LHCN-M2 (cell line): ENCODE measurements around the gene ULK4. TPM values are rescaled to one million over a fixed set of nuclear protein-coding genes. Genes with fewer than 3 reads are reported as not detected.

Source experiments
- DNase-seq: peaks from one replicate; pipeline ENCODE4 v3.0.0-alpha.2; 2012; ENCODE audit warnings: low read depth
- total RNA-seq: library from RNA; depleted of rRNA; stranded (reverse); fragments of >200 nt; gene quantifications from 2 replicates; pipeline ENCODE4 v1.2.3, GENCODE V29; 2014; rRNA removed

ULK4 gene
- total RNA-seq, 1 experiment from 2014 or later, result 7.0 TPM

DNA sequence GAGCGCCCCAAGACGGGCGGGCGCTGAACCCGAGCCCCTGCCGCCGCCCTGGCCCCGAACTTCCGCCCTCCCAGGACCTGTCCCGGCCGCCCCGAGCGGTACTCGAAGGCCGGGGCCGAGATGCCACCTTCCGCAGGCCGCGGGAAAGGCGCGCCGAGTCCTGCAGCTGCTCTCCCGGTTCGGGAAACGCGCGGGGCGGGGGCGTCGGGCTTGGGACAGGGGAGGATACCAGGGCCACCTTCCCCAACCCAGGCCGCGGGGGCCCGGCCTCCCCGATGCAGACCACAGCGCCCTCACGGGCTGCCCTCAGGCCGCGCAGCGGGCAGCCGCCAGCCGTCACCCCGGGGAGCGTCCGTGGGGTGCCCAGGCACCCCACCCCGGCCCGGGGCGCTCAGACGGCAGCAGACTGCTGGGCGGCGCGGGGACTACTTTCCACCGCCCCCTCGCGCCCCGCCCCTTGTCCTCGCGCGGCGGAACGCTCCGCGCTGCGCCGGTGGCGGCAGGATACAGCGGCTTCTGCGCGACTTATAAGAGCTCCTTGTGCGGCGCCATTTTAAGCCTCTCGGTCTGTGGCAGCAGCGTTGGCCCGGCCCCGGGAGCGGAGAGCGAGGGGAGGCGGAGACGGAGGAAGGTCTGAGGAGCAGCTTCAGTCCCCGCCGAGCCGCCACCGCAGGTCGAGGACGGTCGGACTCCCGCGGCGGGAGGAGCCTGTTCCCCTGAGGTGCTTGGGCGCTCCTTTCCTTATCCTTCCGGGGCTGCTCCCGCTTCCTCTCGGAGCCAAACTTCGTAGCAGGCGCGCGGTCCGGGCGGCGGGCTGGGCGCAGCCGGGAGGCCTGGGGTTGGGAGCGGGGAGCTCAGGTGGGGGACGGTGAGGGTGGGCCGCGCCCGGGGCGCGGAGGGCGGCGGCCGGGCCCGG is 762.7 kb downstream of the ULK4 start, which contains the start of gene CTNNB1:
TSS of gene CTNNB1 (plus strand) at position 556 of the 916 bp plus-strand sequence. CDS start 24,564 bp downstream, outside the sequence.
- peak; percentile 93 for DNase-seq

DNA sequence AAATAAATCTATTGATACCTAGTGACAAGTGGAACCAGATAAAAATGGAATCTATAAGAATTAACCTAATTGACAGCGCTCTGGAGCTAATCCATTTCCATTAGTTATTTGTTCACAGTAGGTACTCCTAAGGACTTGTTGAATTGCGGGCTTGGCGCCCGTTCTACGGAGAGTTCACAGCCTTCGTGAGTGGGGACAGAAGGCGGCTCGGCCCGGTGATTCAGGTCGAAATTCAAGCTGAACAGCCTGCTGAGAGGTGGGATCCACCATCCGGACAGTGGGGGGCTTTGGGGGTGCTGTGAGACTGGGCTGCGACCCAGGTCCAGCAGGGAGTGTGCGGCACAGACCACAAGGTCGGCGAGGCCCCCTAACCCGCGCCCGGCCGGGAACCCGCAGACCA is 763.4 kb downstream of the ULK4 start:
- DNase-seq, result no peak

DNA sequence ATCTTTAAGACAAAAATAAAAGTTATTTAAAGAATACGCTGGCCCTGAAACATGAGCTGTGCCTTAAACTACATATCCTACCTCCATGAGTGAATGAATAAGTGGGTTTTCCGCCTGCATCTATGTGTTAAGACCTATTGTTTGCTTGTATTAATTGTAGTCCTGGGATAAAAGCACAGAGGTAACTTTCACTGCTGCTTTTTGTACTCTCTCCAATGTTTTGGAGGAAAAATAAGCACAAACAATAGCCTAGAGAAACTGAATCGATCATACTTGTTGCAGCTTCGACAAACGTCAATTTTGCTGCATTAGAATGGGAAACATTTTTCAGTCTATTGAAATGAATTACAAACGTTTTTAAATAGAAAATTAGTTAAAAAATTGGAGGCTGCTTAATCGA is 763.9 kb downstream of the ULK4 start:
- no peak for DNase-seq

Other genes starting within 250 kb of the ULK4 start
- 20.7 and 21.4 TPM in 2 replicates for gene TRAK1, start 129.3 kb upstream of the ULK4 start, total RNA-seq